Measurements from ENCODE around the gene ADRA2B. TPM values are rescaled to one million over a fixed set of nuclear protein-coding genes. Genes with fewer than 3 reads are reported as not detected.
A peak's percentile ranks its signal among the peaks of the same experiment; 100 is the strongest.
"Not testable (repeated sequence)": the region's sequence is repeated elsewhere in the genome, so short reads cannot be mapped to it uniquely, and the experiment has no call there.

The ADRA2B gene
- total RNA-seq, 1 experiment from 2014 or later: 0.46 TPM

DNA sequence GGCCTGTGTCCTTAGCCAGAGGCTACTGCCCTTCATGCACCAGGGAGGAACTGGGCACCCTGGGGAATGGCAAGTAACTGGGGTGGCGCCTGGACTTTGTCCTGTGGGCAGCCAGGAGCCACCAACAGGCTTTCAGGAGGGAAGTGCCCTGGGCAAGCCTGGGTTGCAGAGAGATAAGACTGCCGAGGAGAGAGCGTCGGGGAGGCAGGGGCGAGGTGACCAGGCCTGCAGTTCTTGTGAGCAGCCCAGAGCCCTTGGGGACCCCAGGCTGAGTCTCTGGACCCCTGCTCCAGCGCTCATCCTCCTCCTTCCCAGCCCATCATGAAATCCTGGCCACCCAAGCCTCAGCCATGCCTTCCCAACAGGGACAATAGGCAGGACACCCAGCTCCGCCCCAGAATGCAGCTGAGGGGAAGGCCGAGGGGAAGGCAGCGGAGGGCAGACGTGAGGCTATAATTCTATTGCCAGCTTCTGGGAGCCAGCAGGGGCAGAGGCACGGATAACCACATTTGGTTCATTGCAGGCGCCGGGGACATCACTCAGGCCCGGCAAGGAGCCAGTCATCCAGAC lies 25.1 kb downstream of the ADRA2B start:
- peak; percentile 91 for DNase-seq (ENCODE audit: low spot score)

DNA sequence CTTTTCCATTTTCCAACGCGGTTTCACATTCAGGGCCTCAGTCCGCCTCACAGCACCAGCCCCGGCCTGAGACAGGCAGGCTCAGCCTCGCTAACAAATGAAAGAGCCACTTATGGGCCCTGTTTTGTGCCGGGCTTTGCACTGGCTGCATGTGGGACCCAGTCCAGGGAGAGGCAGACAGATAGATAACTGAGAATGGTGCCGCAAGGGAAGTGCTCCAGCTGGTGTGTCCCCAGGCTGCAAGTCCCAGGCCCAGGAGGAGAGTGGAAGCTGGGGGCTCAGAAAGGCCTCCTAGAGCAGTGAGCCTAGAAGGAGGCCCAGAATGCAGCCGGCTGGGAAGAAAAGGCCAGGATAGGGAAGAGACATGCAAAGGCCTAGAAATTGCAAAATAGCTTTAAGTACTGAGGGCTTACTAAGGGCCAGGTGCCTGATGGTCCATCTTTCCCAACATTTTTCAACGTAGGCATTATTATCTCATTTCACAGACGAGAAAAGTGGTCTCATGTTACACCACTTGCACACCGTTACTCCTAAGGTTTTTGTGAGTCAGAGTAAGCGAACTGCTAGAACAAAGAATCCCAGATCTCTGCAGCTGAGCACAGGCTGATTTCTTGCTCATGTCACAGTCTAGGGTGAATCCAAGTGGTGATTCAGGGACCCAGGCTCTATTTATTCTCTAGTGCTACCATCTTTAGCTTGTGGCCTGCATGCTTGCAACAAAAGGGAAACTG lies 26.0 kb downstream of the ADRA2B start:
- DNase-seq (ENCODE audit: low spot score): peak; percentile 24

DNA sequence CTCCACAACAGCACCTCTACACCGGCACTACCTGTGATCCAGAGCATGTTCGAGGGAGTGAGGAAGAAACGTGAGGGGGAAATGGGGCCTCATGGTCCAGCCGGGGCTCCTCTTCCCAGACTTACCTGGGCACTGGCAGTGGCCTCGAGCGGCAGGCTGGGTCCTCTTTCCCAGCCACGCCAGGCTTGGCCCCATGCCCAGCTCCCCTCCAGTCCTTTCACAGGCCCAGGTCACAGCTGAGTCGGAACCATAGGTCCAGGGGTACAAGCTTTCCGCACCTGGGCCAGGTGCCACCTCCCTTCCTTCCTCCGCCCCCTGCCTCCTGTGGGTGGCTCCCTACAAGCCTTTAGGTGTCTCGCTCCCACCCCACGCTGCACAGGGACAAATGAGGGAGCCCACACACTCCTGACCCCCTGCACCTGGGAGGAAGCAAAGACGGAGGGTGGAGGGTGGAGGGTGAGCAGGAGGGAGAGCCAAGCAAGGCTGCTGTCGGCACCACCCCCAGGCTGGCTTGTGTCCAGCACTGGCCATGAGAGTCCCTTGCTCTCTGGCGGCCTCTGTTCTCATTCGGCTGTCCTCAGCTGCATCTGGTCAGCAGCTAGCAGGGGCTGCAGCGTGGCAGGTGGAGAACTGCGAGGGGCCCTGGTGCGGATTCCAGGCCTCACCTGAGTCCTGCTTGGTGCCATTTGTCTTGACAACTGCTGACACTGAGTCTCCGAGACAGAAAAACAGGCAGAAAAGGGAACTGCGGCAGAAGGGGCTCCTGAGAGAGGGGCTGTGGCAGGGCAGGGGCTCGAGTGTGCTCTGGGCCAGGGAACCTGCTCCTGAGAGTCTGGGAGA lies 26.8 kb downstream of the ADRA2B start:
- peak; percentile 61 for DNase-seq (ENCODE audit: low spot score)

DNA sequence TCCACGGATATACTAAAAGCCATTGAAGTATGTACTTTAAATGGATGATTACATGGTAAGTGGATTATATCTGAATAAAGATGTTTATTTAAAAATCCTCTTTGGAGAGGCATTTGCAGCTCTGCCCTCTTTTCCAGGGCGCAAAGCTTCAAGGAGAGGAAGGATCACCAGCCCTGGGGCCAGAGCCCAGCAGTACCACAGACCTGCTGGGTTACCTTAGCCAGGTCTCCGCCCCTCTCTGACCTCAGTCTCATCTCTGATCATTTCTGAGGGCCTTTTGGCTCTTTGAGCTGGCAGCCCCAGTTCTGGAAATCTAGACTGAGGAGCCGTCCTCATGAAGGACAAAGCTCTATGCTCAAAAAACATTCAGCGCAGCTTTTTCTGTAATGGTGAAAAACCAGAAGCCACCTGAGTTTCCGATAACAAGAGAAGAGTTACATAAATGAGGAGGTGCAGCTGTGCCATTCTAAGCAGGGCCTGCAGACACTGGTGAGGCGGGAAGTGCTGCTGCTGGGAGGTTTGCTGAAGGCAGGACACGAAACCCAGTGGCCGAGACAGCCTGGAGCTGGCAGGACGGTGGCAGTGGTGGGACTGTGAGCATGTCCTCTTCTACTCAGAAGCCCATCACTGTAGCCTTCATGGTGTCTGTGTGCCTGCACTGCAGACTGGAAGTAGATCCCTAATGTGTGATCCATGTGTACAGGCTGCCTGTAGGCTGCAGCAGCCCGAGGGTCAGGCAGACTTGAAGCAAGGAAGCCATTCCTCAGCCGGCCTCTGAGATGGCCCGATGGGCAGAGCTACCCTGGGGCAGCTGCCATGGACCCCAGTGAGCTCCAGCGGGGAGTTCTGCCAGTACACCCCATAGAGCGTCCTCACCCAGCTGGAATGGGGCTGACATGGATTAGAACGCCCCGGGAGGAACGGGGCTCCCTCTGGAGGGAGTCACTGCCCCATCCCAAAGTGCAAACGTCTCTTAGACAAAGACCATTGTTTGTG lies 27.7 kb downstream of the ADRA2B start:
- no peak for DNase-seq (ENCODE audit: low spot score)

DNA sequence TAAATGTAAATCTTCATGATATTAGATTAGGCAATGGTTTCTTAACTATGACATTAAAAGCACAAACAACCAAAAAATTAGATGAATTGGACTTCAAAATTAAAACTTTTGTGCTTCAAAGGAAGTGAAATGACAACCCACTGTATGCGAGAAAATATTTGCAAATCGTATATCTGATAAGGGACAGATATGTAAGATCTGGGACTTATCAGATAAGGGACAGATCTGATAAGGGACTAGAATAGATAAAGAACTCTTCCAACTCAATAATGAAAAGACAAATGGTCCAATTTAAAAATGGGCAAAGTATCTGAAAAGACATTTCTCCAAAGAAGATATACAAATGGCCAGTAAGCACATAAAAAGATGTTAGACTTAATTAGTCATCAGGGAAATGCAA lies 29.2 kb downstream of the ADRA2B start:
- DNase-seq (ENCODE audit: low spot score): no peak

DNA sequence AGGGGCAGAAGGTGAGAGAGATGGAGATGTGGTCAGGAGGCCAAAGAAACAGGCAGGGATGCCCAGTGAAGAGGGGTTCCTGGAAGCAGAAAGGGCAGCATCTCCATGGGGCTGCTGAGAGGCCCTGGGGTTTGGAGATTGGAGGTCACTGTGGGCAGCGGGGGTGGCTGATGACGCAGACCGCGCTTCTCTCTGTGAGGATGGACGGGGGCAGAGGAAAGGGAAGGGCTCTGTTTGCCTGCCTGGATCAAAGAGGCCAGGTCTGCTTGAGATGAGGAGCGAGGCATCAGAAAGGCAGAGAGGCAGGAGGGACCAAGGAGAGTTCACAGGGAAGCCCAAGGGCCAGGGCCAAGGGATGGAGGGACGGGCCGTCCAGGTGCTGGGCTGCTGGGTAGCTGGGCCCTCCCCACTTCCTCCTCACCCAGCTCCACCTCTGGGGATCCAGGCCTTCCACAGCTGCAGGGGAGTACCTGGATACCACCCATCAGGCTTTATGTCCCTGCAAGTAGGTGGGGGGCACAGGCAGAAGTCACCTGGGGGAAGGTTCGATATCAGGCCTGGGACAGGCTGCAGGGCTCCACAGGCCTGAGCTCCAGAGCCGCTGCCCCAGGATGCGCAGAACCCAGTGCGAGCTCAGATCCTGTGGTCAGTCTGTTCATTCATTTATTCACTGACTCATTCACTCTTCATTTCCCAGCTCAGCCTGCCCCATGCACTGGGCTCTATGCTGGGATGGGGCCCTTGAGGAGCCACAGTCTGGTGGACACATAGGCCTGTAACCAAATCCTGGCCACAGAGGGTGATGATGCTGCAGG lies 30.6 kb downstream of the ADRA2B start:
- DNase-seq (ENCODE audit: low spot score): no peak

DNA sequence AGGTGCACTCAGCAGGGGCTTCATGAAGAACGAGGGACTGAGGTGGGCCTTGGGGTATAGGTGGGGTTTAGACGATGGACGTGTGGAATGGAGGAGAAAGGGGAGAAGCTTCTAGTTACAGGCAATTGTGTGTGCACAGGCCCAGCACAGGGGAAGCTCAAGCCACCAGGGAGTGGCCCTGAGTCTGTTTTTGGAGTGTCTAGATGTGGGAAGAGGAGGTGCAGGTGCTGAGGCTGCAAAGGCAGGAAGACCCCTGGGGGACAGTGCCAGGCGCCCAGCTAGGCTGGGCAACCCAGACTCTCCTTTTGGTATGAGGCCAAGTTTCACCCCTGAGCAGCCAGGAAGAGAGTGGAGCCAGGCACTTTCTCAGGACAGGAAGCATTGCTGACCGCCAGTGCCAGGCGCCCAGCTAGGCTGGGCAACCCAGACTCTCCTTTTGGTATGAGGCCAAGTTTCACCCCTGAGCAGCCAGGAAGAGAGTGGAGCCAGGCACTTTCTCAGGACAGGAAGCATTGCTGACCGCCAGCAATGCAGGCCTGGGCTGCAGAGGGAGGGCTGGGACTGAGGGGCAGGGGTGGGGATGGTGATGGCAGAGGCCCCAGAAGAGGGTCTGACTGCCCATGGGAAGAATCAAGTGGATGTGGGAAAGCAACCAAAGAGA lies 31.4 kb downstream of the ADRA2B start:
- not testable (repeated sequence) for DNase-seq (ENCODE audit: low spot score)

DNA sequence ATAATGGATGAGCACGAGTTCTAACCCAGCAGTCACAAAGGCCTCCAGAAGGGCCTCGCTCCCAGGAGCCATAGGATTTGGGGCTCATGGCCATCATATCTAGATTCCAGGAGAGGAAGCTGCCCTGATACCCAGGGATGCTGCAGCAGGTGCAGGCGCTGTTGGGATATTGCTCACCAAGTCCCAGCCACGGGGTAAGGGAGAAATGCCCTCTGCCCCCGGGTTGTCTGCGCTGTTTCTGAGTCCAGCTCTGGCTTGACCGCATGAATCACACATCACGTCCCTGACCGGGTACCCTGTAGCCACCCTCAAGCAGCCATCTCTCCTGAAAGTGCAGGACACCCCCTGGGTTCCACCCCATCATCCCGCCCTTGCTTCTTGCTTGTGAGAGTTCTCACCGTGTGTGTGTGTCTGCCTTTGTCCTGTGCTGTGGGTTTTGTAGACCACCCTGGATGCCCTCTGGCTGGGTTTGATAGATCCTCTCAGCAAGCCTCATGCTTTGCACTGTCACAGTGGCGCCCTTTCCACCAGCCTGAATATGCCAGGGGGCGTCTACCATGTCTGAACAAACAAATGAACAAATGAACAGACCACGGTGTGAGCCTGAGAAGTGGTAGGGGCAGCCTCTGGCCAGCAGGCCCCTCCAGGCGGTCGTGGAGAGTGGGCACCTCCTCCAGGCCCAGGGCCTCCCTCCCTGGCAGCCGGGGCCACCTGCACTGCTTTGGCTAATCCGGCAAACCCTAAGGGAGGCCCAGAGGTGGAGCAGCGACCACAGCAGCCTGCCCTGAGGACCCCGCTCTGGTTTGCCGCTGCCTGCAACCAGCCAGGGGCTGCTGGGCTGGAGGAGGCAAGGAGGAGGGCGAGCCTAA lies 32.1 kb downstream of the ADRA2B start:
- DNase-seq (ENCODE audit: low spot score): no peak

DNA sequence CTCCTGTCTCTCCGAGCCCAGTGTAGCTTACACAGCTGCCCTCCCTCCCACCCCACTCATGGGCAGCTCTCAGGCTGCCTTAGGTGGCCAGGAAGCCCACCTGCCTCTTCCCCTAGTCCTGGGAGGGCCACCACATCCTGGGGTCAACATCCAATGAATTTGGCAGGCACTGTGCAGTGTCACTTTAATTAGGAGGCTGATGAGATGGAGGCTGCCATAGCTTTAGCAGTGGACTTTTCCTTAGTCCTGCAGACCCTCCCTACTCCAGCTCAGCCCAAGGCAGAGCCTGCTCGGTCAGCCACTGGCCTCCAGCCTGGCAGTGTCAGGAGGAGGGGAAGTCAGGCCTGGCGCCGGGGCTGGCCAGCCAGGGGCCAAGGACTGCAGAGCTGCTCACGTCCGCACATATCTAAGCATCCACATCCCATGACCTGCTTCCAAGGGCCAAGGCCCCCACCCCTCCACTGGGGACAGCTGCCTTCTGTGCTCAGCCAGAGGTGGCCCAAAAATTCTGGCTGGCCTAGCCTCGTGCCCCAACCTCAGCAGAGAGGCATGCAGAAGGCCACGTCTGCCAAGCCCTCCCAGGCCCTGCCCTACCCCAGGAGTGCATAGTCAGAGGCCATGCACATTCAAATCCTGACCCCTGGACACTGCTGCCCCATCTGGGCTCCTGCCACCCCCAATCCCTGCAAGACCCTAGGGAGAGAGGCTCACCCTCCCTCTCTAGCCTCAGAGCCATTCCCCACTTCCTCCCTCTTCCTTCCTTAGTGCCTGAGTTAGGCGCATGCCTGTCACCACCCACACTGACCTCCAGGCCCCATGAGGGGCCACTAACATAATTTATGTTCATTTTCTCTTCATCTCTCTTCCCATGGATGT lies 33.1 kb downstream of the ADRA2B start:
- no peak for DNase-seq (ENCODE audit: low spot score)

DNA sequence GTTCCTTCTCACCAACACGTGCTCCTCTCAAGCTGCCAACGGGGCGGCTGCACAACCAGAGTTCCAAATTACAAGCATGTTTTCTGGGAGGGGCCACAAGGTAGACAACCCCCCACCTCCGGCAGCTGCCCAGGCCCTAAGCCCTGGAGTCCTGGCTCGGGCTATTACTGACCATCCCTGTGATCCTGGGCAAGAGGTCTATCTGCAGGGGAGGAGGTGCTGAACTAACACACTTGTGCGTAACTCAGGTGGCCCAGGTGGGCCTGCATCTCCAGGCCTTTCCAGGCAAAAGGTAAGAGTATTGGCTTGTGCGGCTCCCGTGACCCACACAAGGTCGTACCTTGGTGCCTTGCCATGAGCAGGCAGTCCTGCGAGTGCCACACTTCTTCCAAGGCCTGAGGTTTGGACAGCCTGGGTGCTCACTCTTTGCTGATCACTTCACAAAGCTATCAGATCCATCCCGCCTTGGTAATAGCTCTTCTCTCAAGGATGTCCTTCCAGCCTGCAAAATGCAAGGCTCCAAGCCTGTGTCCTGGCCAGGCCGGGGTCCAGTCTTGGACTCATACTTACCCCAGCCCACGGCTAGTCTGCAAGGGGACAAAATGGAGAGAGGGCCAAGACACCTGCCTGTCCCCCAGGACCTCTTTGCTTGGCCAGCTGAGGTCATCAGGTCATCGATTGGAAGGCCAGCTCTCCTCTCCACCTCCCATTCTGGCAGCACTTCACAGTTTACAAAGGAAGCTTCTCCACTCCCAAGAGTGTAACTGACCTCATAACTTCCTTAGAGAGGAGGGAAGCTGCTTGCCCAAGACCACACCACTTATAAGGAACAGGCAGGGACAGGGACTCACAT lies 33.9 kb downstream of the ADRA2B start:
- DNase-seq (ENCODE audit: low spot score): no peak

DNA sequence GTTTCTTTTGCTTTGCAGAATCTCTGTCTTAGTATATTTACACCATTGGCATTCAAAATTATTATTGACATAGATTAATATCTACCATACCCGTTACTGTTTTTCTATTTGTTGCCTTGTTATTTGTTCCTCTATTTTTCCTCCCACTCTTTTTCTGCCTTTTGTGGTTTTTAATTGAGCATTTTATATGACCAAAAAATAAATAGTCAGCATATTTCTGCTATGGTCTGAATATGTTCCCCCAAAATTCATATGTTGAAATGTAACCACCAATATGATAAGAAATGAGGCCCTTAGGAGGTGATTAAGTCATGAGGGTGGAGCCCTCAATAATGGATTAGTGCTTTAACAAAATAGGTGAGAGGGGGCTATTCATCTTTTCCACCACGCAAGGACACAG lies 35.3 kb downstream of the ADRA2B start:
- DNase-seq (ENCODE audit: low spot score): no peak

DNA sequence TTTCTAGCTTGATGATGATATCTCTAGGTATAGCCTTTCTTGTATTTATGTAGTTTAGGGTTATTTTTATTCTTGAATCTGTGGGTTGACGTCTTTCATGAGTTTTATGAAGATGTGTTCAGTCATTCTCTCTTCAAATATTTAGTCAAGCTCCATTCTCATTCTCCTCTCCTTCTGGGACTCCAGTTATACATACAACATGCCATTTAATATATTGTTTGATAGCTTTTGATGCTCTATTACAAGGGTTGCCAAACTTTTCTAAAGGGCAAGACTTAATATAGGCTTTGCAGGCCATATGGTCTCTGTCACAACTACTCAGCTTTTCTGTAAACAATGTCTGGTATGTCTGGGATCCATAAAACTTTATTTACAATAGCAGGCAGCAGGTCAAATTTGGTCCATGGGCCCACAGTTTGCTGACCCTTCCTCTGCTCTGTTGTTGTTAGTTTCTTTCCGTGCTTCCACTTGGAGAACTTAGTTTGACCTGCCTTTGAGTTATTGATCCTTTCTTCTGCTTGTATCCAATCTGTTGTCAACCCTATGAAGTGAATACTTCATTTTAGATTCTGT lies 41.1 kb downstream of the ADRA2B start:
- DNase-seq (ENCODE audit: low spot score): no peak

DNA sequence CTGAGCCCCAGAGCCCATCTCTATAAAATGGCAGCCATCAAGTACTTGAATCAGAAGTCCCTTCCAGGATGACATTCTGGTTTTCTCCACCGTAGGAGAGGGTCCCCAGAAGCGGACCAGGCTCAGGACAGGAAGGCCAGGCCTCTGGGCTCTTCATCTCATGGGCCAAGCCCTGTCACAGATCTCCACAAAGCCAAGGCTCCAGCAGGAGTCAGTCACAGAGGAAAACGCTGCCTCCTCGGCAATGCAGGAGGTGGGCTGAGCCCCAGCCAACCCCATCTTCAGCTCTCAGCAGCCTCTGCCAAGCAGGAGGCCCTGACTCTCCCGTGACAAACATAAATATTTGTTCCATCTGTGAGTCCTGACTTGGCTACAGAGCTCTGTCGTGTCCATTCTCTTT lies 42.2 kb downstream of the ADRA2B start:
- DNase-seq (ENCODE audit: low spot score): no peak

DNA sequence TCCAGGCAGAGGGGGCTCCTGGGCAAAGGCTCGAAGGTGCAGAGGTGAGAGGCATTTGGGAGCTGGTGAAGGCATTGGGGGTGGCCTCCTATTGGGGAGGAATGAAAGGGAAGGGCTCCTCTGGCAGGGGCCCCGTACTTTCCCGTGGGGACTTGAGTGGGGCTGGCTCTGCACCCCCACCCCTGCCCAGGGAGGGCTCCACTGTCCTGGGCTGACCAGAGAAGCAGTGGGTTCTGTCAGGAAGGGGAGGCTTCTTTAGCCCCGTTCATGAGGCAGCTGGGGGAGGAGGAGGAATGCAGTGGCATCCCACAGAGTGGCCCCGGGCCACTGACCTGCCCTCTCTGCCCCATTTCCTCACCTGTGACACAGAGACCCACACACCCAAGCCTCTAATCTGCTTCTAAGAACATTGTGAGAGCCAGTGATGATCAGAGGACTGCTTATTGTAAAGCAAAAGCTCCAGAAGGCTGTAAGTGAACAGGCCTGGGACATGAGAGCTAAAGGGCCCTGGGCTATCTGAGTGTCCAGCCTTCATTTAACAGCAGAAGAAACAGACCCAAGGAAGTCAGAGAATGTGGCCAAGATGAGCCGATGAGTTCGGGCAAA lies 43.1 kb downstream of the ADRA2B start:
- no peak for DNase-seq (ENCODE audit: low spot score)

DNA sequence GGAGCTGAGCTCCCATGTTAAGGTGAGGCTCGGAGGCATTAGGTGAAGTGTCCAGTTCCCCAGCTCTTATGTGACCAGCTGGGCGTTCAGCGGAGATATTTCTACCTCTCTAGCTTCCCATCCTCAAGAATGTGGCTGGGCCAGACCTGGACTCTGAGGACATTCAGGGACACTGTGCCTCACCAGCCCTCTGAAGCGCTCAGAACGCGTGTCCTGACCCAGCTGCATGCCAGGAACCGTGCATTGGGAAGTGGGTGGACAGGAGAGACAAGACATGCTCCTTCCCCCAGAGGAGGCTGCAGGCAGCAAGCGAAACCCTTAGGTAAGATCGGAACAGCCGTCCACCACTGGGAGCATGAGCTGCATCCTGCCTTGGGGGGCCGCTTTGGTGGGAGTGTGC lies 43.6 kb downstream of the ADRA2B start:
- DNase-seq (ENCODE audit: low spot score): no peak

DNA sequence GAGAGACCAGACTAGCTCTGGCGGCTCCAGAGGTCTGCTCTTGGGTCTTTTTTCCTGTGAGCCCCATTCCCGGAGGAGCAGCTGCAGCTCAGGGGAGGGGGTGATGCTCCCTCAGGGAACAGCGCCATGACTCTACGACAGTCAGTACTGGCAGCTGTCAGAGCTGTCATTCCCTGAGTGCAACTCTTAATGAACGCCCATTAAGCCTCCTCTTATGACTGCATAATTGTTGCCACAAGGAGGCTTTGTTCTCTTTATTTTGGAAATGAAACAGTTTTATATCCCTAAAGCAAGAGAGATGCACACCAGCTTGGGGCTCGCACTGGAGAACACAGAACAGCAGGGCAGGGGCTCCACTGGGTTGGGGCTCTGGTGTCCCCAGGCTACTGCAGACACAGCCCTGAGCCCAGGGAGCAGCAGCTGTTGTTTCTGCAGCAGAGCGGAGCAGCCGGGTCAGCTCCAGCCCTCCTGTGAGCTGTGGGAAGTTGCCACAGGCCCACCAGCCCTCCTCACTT lies 44.3 kb downstream of the ADRA2B start:
- not testable (repeated sequence) for DNase-seq (ENCODE audit: low spot score)

Data from HT-29 (cell line).